ENCODE results near the gene PDCD10. TPM values are rescaled to one million over a fixed set of nuclear protein-coding genes. Genes with fewer than 3 reads are reported as not detected.

Gene PDCD10
- total RNA-seq, 1 donor from 2014 or later, result 34.6 TPM

DNA sequence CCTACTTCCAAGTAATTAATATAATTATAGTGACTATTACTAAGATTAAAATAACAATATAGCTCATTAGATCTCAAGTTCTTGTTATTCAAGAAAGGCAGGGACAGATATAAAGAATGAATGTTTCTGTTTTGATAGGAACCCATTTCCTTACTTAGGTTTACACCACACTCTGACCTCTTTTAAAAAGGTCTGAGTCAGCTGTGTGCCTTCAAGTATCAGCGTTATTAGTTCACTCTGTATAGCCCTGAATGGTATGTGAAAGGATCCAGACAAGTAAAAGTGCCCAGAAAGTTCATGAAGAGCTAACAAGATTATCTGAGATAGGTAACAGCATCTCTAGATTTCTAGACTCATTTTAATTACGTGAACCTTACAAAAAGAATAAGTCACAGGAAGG is 28.9 kb downstream of the PDCD10 start:
- TF ChIP-seq, protein P1, sequence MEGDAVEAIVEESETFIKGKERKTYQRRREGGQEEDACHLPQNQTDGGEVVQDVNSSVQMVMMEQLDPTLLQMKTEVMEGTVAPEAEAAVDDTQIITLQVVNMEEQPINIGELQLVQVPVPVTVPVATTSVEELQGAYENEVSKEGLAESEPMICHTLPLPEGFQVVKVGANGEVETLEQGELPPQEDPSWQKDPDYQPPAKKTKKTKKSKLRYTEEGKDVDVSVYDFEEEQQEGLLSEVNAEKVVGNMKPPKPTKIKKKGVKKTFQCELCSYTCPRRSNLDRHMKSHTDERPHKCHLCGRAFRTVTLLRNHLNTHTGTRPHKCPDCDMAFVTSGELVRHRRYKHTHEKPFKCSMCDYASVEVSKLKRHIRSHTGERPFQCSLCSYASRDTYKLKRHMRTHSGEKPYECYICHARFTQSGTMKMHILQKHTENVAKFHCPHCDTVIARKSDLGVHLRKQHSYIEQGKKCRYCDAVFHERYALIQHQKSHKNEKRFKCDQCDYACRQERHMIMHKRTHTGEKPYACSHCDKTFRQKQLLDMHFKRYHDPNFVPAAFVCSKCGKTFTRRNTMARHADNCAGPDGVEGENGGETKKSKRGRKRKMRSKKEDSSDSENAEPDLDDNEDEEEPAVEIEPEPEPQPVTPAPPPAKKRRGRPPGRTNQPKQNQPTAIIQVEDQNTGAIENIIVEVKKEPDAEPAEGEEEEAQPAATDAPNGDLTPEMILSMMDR (conservative IDR thresholded peaks at IDR 0.05), result no peak
- Mint-ChIP-seq H3K27ac (ENCODE audit: unreplicated experiment) (no peak overlapping the region), H3K27me3 (ENCODE audit: low read depth) (no peaks in the 10 kb centered on the region), H3K4me1 (no peaks in the 10 kb centered on the region), H3K4me3 (no peak overlapping the region), H3K36me3 (ENCODE audit: low read depth) (peaks cover 31% of the 10 kb centered on the region), H3K9me3 (no peaks in the 10 kb centered on the region)
- DNase-seq (ENCODE audit: low read depth, low spot score), result no peak

GRCh38 chr3:167700926-167701325 is 33.8 kb downstream of the PDCD10 start:
- no peak overlapping the region for H3K4me3 Mint-ChIP-seq

GRCh38 chr3:167700046-167700445 is 34.6 kb downstream of the PDCD10 start:
- no peak for DNase-seq (ENCODE audit: low read depth, low spot score)
- H3K9me3 Mint-ChIP-seq, result no peaks in the 10 kb centered on the region
- no peaks in the 10 kb centered on the region for H3K4me1 Mint-ChIP-seq
- peaks cover 14% of the 10 kb centered on the region for H3K36me3 Mint-ChIP-seq (ENCODE audit: low read depth)
- no peak overlapping the region for H3K27ac Mint-ChIP-seq (ENCODE audit: unreplicated experiment)
- no peaks in the 10 kb centered on the region for H3K27me3 Mint-ChIP-seq (ENCODE audit: low read depth)
- H3K4me3 Mint-ChIP-seq, result no peak overlapping the region
- TF ChIP-seq, protein P1 (conservative IDR thresholded peaks at IDR 0.05), result no peak

More at GRCh38 chr3:167700926-167701325, 33.8 kb downstream of the PDCD10 start:
- Mint-ChIP-seq H3K27me3 (ENCODE audit: low read depth) (no peaks in the 10 kb centered on the region), H3K36me3 (ENCODE audit: low read depth) (peaks cover 14% of the 10 kb centered on the region), H3K27ac (ENCODE audit: unreplicated experiment) (no peak overlapping the region), H3K9me3 (no peaks in the 10 kb centered on the region), H3K4me1 (no peaks in the 10 kb centered on the region)
- TF ChIP-seq, protein P1 (conservative IDR thresholded peaks at IDR 0.05), result no peak
- no peak for DNase-seq (ENCODE audit: low read depth, low spot score)

DNA sequence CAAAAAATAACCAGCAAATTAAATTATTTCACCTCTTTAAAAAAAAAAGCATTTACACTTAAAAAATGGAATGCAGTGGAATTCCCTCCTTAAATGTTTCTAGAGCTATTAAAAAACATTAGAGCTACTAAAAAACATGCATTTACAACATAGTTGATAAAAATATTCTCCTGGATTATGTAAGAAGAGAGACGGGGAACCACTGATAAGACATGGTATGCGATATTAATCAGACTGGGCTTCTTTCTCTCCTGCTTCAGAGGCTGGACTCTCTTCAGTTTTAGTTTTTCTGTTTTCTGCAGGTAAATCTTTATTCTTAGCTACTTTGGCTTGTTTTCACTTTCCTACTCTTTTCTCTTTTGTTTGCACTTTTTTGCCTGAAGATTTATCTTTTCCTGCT is 40.6 kb downstream of the PDCD10 start:
- Mint-ChIP-seq H3K4me1 (no peaks in the 10 kb centered on the region), H3K27ac (ENCODE audit: unreplicated experiment) (no peak overlapping the region), H3K27me3 (ENCODE audit: low read depth) (no peaks in the 10 kb centered on the region), H3K9me3 (no peaks in the 10 kb centered on the region), H3K4me3 (no peak overlapping the region), H3K36me3 (ENCODE audit: low read depth) (peaks cover 11% of the 10 kb centered on the region)
- DNase-seq (ENCODE audit: low read depth, low spot score), result no peak
- TF ChIP-seq, protein P1 (conservative IDR thresholded peaks at IDR 0.05), result no peak

GRCh38 chr3:167691366-167691765 is 43.3 kb downstream of the PDCD10 start:
- Mint-ChIP-seq H3K4me1 (no peaks in the 10 kb centered on the region), H3K27me3 (ENCODE audit: low read depth) (no peaks in the 10 kb centered on the region), H3K9me3 (no peaks in the 10 kb centered on the region), H3K4me3 (no peak overlapping the region), H3K36me3 (ENCODE audit: low read depth) (peaks cover 11% of the 10 kb centered on the region), H3K27ac (ENCODE audit: unreplicated experiment) (no peak overlapping the region)
- no peak for DNase-seq (ENCODE audit: low read depth, low spot score)
- TF ChIP-seq, protein P1 (conservative IDR thresholded peaks at IDR 0.05), result no peak
